H9 (cell line): ENCODE measurements around the gene SLC2A4RG. TPM values are rescaled to one million over a fixed set of nuclear protein-coding genes. Genes with fewer than 3 reads are reported as not detected.

Experiments
- DNase-seq: peaks from one replicate; pipeline ENCODE4 v3.0.0-alpha.2; 2017
- H2AFZ ChIP-seq: one replicate; pipeline ENCODE4 v1.6.1; 2013; ENCODE audit warnings: mild to moderate bottlenecking, low read length, control low read depth, moderate library complexity
- H2AK5ac ChIP-seq: 2 replicates; pipeline ENCODE4 v1.6.1; 2013; ENCODE audit warnings: low read length, control low read depth, mixed read lengths; ENCODE audit not compliant: insufficient read length
- H2BK120ac ChIP-seq: one replicate; pipeline ENCODE4 v1.6.1; 2013; ENCODE audit warnings: low read depth, mild to moderate bottlenecking, low read length, control low read depth, inconsistent platforms; ENCODE audit not compliant: poor library complexity, severe bottlenecking
- H2BK12ac ChIP-seq: 2 replicates; pipeline ENCODE4 v1.6.1; 2013; ENCODE audit warnings: low read length, control low read depth, mixed read lengths, low read depth; ENCODE audit not compliant: insufficient read length
- H2BK15ac ChIP-seq: 2 replicates; pipeline ENCODE4 v1.6.1; 2013; ENCODE audit warnings: low read depth, low read length, control low read depth
- H2BK20ac ChIP-seq: one replicate; pipeline ENCODE4 v1.6.1; 2013; ENCODE audit warnings: low read depth, mild to moderate bottlenecking, low read length, control low read depth, inconsistent platforms; ENCODE audit not compliant: poor library complexity, severe bottlenecking
- H2BK5ac ChIP-seq: 2 replicates; pipeline ENCODE4 v1.6.1; 2013; ENCODE audit warnings: low read length, control low read depth, mixed read lengths; ENCODE audit not compliant: insufficient read length
- H3K14ac ChIP-seq: 2 replicates; pipeline ENCODE4 v1.6.1; 2013; ENCODE audit warnings: low read length, control low read depth; ENCODE audit not compliant: insufficient read depth
- H3K18ac ChIP-seq: 2 replicates; pipeline ENCODE4 v1.6.1; 2013; ENCODE audit warnings: low read depth, mild to moderate bottlenecking, mixed read lengths, low read length, control low read depth; ENCODE audit not compliant: insufficient read length
- H3K23ac ChIP-seq: 2 replicates; pipeline ENCODE4 v1.6.1; 2013; ENCODE audit warnings: low read length, control low read depth, mixed read lengths, low read depth; ENCODE audit not compliant: insufficient read length
- H3K23me2 ChIP-seq: 2 replicates; pipeline ENCODE4 v1.6.1; 2013; ENCODE audit warnings: low read depth, mild to moderate bottlenecking, mixed read lengths, low read length, control low read depth; ENCODE audit not compliant: insufficient read length, poor library complexity, severe bottlenecking
- H3K27ac ChIP-seq: 2 replicates; pipeline ENCODE4 v1.5.1; 2013; ENCODE audit warnings: low read length, control low read depth, mixed read lengths, low read depth; ENCODE audit not compliant: insufficient read length
- H3K27me3 ChIP-seq: 2 replicates; pipeline ENCODE4 v1.6.1; 2013; ENCODE audit warnings: low read length, control low read depth, inconsistent platforms; ENCODE audit not compliant: insufficient read depth
- H3K4ac ChIP-seq: 2 replicates; pipeline ENCODE4 v1.6.1; 2013; ENCODE audit warnings: low read depth, mild to moderate bottlenecking, control low read depth, inconsistent platforms, low read length, moderate library complexity
- H3K4me1 ChIP-seq: 2 replicates; pipeline ENCODE4 v1.6.1; 2013; ENCODE audit warnings: low read length, control low read depth, inconsistent platforms; ENCODE audit not compliant: insufficient read depth
- H3K4me2 ChIP-seq: 2 replicates; pipeline ENCODE4 v1.6.1; 2013; ENCODE audit warnings: low read length, control low read depth, mixed read lengths; ENCODE audit not compliant: insufficient read length, insufficient read depth
- H3K56ac ChIP-seq: 2 replicates; pipeline ENCODE4 v1.6.1; 2013; ENCODE audit warnings: low read depth, mild to moderate bottlenecking, mixed read lengths, low read length, control low read depth; ENCODE audit not compliant: insufficient read length
- H3K79me1 ChIP-seq: 2 replicates; pipeline ENCODE4 v1.6.1; 2013; ENCODE audit warnings: low read depth, mild to moderate bottlenecking, moderate library complexity, low read length, control low read depth, inconsistent platforms; ENCODE audit not compliant: insufficient read depth, poor library complexity, severe bottlenecking
- H3K79me2 ChIP-seq: 2 replicates; pipeline ENCODE4 v1.6.1; 2013; ENCODE audit warnings: low read length, control low read depth, inconsistent platforms; ENCODE audit not compliant: insufficient read depth
- H3K9ac ChIP-seq: 2 replicates; pipeline ENCODE4 v1.6.1; 2013; ENCODE audit warnings: low read length, control low read depth, mixed read lengths; ENCODE audit not compliant: insufficient read length; ENCODE audit errors: extremely low read depth
- H3K9me3 ChIP-seq: one replicate; pipeline ENCODE4 v1.6.1; 2013; ENCODE audit warnings: low read depth, low read length, inconsistent platforms; ENCODE audit not compliant: control insufficient read depth
- H3T11ph ChIP-seq: one replicate; pipeline ENCODE4 v1.6.1; 2013; ENCODE audit warnings: mild to moderate bottlenecking, low read length, control low read depth, inconsistent platforms
- H4K20me1 ChIP-seq: one replicate; pipeline ENCODE4 v1.6.1; 2013; ENCODE audit not compliant: control insufficient read depth, insufficient read length, insufficient read depth
- H4K5ac ChIP-seq: 2 replicates; pipeline ENCODE4 v1.6.1; 2013; ENCODE audit warnings: low read depth, mild to moderate bottlenecking, mixed read lengths, low read length, control low read depth; ENCODE audit not compliant: insufficient read length
- H4K8ac ChIP-seq: replicated peaks from 2 replicates; pipeline ENCODE4 v1.6.1; 2013; ENCODE audit warnings: low read length, control low read depth, mixed read lengths, low read depth; ENCODE audit not compliant: insufficient read length
- H4K91ac ChIP-seq: 2 replicates; pipeline ENCODE4 v1.6.1; 2013; ENCODE audit warnings: low read depth, mild to moderate bottlenecking, moderate library complexity, mixed read lengths, low read length, control low read depth; ENCODE audit not compliant: insufficient read length
- H3K27ac Mint-ChIP-seq, 3 experiments: 2 replicates in 2 of 3; 3 replicates in 1 of 3; pipeline ENCODE4 v1.8.0; 2020 to 2021; ENCODE audit warnings: mixed read lengths in 3 of 3, mild to moderate bottlenecking in 1 of 3, moderate library complexity in 1 of 3
- H3K27me3 Mint-ChIP-seq: 2 replicates; pipeline ENCODE4 v1.8.0; 2021; ENCODE audit warnings: low read depth, mild to moderate bottlenecking, moderate library complexity, mixed read lengths
- H3K36me3 Mint-ChIP-seq, 3 experiments: 2 replicates in 2 of 3; 3 replicates in 1 of 3; pipeline ENCODE4 v1.8.0; 2020 to 2021; ENCODE audit warnings: low read depth in 3 of 3, mixed read lengths in 3 of 3; ENCODE audit not compliant: insufficient read depth in 1 of 3
- H3K4me1 Mint-ChIP-seq, 2 experiments: 2 replicates each; pipeline ENCODE4 v1.8.0; 2020; ENCODE audit warnings: mixed read lengths in 2 of 2
- H3K4me3 Mint-ChIP-seq, 2 experiments: 2 replicates in 1 of 2; 3 replicates in 1 of 2; pipeline ENCODE4 v1.8.0; 2020 to 2021; ENCODE audit warnings: mild to moderate bottlenecking in 2 of 2, mixed read lengths in 2 of 2, moderate library complexity in 1 of 2
- H3K9me3 Mint-ChIP-seq, 2 experiments: 2 replicates in 1 of 2; 3 replicates in 1 of 2; pipeline ENCODE4 v1.8.0; 2020; ENCODE audit warnings: mild to moderate bottlenecking in 2 of 2, mixed read lengths in 2 of 2, moderate library complexity in 1 of 2
- WGBS: extraction: QIAGEN DNeasy Blood & Tissue Kit; methylation state at CpG from one replicate; pipeline ENCODE4 v1.1.7; 2013; ENCODE audit warnings: missing lambda C conversion rate, low lambda C conversion rate, mixed read lengths; ENCODE audit not compliant: insufficient read length; ENCODE audit errors: extremely low coverage; 5-methylcytosine and 5-hydroxymethylcytosine counted together
- total RNA-seq: library from RNA; stranded (reverse); gene quantifications from 2 replicates; pipeline ENCODE4 v1.2.1, GENCODE V29; 2021
- TF ChIP-seq, protein P1 (sequence below): fragments of 200-600 bp; sonication (generic); conservative IDR thresholded peaks from 3 replicates; pipeline ENCODE4 v1.8.0; 2021; ENCODE audit warnings: antibody characterized with exemption, mild to moderate bottlenecking

The SLC2A4RG gene
- total RNA-seq, 1 experiment from 2014 or later, result 43.9 TPM

DNA sequence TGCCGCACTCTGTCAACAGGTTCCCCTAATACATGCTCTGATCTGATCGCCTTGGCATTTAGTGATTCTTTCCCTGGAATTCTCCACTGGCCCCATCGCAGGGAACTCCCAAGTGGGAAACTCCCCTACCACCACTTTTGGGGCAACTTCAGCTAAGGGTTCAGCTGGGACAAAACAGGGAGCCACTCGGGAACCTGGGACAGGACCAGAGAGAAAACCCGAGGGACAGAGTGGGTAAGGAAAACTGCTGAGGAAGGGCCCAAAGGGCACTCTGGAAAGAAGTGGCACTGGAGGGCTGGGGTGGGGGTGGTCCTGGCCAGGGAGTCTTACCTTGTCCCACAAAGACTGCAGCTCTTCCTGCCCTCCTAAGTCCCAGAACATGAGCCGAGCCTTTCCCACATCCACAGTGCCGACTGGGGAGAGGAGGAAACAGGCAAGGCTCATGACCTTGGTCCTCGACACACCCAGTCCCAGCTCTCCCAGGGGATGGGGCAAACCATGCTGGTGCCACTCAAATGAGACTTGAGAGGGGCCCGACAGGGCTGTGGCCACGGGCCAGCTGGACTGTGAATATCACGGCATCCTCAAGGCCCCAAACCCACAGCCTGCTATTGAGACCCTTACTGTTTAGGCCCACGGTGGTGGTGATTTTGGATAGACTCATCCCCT, 33.4 kb upstream of the SLC2A4RG start:
- WGBS, result no CpG with 5 or more reads among the region's 12 CpGs
- Mint-ChIP-seq H3K4me3 (peak overlapping the region; percentile 89 to 91), H3K27ac (peak overlapping the region in 1 of 3 experiments; percentile 38; a peak in 1 of 7 replicates), H3K9me3 (no peaks in the 10 kb centered on the region), H3K36me3 (peaks cover 36 to 49% (median 48%) of the 10 kb centered on the region in 3 experiments), H3K4me1 (peaks cover 8 to 16% of the 10 kb centered on the region in 2 experiments), H3K27me3 (no peaks in the 10 kb centered on the region)
- Histone ChIP-seq H3T11ph (no peak overlapping the region), H2AFZ (no peak overlapping the region), H3K79me1 (peaks cover 4% of the 10 kb centered on the region), H4K8ac (no peak overlapping the region), H3K23ac (no peak overlapping the region), H3K27me3 (no peaks in the 10 kb centered on the region), H3K9me3 (no peaks in the 10 kb centered on the region), H2AK5ac (no peak overlapping the region), H3K18ac (no peak overlapping the region), H3K4me2 (no peak overlapping the region), H3K9ac (no peak overlapping the region), H4K5ac (no peak overlapping the region), H2BK12ac (no peak overlapping the region), H3K4ac (no peak overlapping the region), H3K23me2 (peaks cover 12% of the 10 kb centered on the region), H2BK5ac (no peak overlapping the region), H3K79me2 (peaks cover 8% of the 10 kb centered on the region; the same call in 1 of the 2 replicates), H4K91ac (no peak overlapping the region), H2BK20ac (no peak overlapping the region), H3K14ac (no peak overlapping the region), H2BK15ac (no peak overlapping the region), H4K20me1 (no peaks in the 10 kb centered on the region), H3K56ac (no peak overlapping the region), H3K4me1 (no peaks in the 10 kb centered on the region), H3K27ac (no peak overlapping the region), H2BK120ac (no peak overlapping the region)
- TF ChIP-seq, protein P1, sequence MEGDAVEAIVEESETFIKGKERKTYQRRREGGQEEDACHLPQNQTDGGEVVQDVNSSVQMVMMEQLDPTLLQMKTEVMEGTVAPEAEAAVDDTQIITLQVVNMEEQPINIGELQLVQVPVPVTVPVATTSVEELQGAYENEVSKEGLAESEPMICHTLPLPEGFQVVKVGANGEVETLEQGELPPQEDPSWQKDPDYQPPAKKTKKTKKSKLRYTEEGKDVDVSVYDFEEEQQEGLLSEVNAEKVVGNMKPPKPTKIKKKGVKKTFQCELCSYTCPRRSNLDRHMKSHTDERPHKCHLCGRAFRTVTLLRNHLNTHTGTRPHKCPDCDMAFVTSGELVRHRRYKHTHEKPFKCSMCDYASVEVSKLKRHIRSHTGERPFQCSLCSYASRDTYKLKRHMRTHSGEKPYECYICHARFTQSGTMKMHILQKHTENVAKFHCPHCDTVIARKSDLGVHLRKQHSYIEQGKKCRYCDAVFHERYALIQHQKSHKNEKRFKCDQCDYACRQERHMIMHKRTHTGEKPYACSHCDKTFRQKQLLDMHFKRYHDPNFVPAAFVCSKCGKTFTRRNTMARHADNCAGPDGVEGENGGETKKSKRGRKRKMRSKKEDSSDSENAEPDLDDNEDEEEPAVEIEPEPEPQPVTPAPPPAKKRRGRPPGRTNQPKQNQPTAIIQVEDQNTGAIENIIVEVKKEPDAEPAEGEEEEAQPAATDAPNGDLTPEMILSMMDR, result no peak
- DNase-seq, result no peak
